Activated T-cell treated with anti-CD3 and anti-CD28 coated beads for 4 hours (primary cell): ENCODE data around the gene TMUB1.
A peak's percentile ranks its signal among the peaks of the same experiment; 100 is the strongest.

ENCODE experiments used
- DNase-seq: peaks from one replicate; pipeline ENCODE4 v3.0.0-alpha.2; 2020

Gene TMUB1

GRCh38 chr7:151082141-151083070 lies 887 bp downstream of the TMUB1 start:
- no peak for DNase-seq

GRCh38 chr7:151081170-151082101 lies 1.9 kb downstream of the TMUB1 start:
- no peak for DNase-seq

GRCh38 chr7:151080522-151081169 lies 2.6 kb downstream of the TMUB1 start, which contains the start of gene FASTK:
Gene FASTK, minus strand, starts transcription at chr7:151080809. Its CDS starts 43 bp downstream, at chr7:151080766.
- DNase-seq: peak; percentile 75

- DNase-seq: no peak
Observed at GRCh38 chr7:151080067-151080521, 3.2 kb downstream of the TMUB1 start.

- no peak for DNase-seq
Observed at GRCh38 chr7:151079199-151079910, 3.9 kb downstream of the TMUB1 start.

GRCh38 chr7:151078233-151079040 lies 4.9 kb downstream of the TMUB1 start:
- DNase-seq: no peak

GRCh38 chr7:151077705-151078232 lies 5.5 kb downstream of the TMUB1 start:
- no peak for DNase-seq

GRCh38 chr7:151076863-151077704 lies 6.2 kb downstream of the TMUB1 start:
- DNase-seq: no peak

- DNase-seq: no peak
Observed at GRCh38 chr7:151075978-151076426, 7.3 kb downstream of the TMUB1 start.

GRCh38 chr7:151075662-151075971 lies 7.7 kb downstream of the TMUB1 start:
- DNase-seq: no peak

- DNase-seq: no peak
Observed at GRCh38 chr7:151074817-151075661, 8.3 kb downstream of the TMUB1 start.

- no peak for DNase-seq
Observed at GRCh38 chr7:151073990-151074389, 9.3 kb downstream of the TMUB1 start.

GRCh38 chr7:151071032-151071866 lies 12.0 kb downstream of the TMUB1 start:
- no peak for DNase-seq

- DNase-seq: no peak
Observed at GRCh38 chr7:151070574-151070960, 12.7 kb downstream of the TMUB1 start.

- no peak for DNase-seq
Observed at GRCh38 chr7:151069841-151070573, 13.3 kb downstream of the TMUB1 start.

- no peak for DNase-seq
Observed at GRCh38 chr7:151068069-151068773, 15.1 kb downstream of the TMUB1 start.
